Measurements from ENCODE around the gene VGLL4.

DNA sequence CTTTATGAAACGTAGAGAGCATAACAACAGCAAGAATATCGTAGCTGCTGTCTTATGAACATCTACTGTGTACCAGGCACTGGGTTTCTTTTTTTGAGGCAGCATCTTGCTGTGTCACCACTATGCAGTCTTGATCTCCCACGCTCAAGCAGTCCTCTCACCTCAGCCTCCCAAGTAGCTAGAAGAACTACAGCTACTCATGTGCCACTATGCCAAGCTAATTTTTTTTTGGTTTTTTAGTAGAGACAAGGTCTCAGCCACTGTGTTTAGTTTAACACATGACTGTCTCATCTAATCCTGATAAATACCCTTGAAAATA is 129.9 kb downstream of the VGLL4 start:
- TF ChIP-seq, protein P1, sequence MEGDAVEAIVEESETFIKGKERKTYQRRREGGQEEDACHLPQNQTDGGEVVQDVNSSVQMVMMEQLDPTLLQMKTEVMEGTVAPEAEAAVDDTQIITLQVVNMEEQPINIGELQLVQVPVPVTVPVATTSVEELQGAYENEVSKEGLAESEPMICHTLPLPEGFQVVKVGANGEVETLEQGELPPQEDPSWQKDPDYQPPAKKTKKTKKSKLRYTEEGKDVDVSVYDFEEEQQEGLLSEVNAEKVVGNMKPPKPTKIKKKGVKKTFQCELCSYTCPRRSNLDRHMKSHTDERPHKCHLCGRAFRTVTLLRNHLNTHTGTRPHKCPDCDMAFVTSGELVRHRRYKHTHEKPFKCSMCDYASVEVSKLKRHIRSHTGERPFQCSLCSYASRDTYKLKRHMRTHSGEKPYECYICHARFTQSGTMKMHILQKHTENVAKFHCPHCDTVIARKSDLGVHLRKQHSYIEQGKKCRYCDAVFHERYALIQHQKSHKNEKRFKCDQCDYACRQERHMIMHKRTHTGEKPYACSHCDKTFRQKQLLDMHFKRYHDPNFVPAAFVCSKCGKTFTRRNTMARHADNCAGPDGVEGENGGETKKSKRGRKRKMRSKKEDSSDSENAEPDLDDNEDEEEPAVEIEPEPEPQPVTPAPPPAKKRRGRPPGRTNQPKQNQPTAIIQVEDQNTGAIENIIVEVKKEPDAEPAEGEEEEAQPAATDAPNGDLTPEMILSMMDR (conservative IDR thresholded peaks at IDR 0.05; ENCODE audit: low read length), result no peak
- no peak for TF ChIP-seq EZH2phosphoT487 (IDR thresholded peaks at IDR 0.05; ENCODE audit: borderline replicate concordance, low read depth, low read length)

Measured in OCI-LY7 (cell line).